Measurements from ENCODE around the gene ATP8A2.

Gene ATP8A2

GRCh38 chr13:25371875-25372283 lies at the start of gene ATP8A2:
Gene ATP8A2, plus strand, starts transcription at chr13:25371974. Its CDS starts 239 bp downstream, at chr13:25372213.
- no peak within 1 kb of the TSS for H3K27ac ChIP-seq
- TF ChIP-seq ZFX (IDR thresholded peaks at IDR 0.05) = no peak
- no peak for TF ChIP-seq CTCF (conservative IDR thresholded peaks at IDR 0.05)

GRCh38 chr13:25324100-25324499 lies 47.7 kb upstream of the ATP8A2 start:
- H3K27ac ChIP-seq = no peak overlapping the region

GRCh38 chr13:25329706-25330105 lies 42.1 kb upstream of the ATP8A2 start:
- no peak for TF ChIP-seq CTCF (conservative IDR thresholded peaks at IDR 0.05)
- no peak for TF ChIP-seq ZFX (IDR thresholded peaks at IDR 0.05)

More at GRCh38 chr13:25324100-25324499, 47.7 kb upstream of the ATP8A2 start:
- TF ChIP-seq CTCF (conservative IDR thresholded peaks at IDR 0.05) = no peak
- no peak for TF ChIP-seq ZFX (IDR thresholded peaks at IDR 0.05)

GRCh38 chr13:25330541-25330940 lies 41.2 kb upstream of the ATP8A2 start:
- H3K27ac ChIP-seq = no peak overlapping the region
- TF ChIP-seq CTCF (conservative IDR thresholded peaks at IDR 0.05) (no peak), ZFX (IDR thresholded peaks at IDR 0.05) (no peak)

More at GRCh38 chr13:25329706-25330105, 42.1 kb upstream of the ATP8A2 start:
- no peak overlapping the region for H3K27ac ChIP-seq

- no peak overlapping the region for H3K27ac ChIP-seq
- no peak for TF ChIP-seq ZFX (IDR thresholded peaks at IDR 0.05)
Measured at GRCh38 chr13:25335856-25336255, 35.9 kb upstream of the ATP8A2 start.

GRCh38 chr13:25345576-25345975 lies 26.2 kb upstream of the ATP8A2 start:
- TF ChIP-seq CTCF (conservative IDR thresholded peaks at IDR 0.05) (no peak), ZFX (IDR thresholded peaks at IDR 0.05) (no peak)
- H3K27ac ChIP-seq = no peak overlapping the region

GRCh38 chr13:25347151-25347550 lies 24.6 kb upstream of the ATP8A2 start:
- no peak overlapping the region for H3K27ac ChIP-seq
- TF ChIP-seq ZFX (IDR thresholded peaks at IDR 0.05) (no peak), CTCF (conservative IDR thresholded peaks at IDR 0.05) (no peak)

- TF ChIP-seq CTCF (conservative IDR thresholded peaks at IDR 0.05) = no peak
- no peak overlapping the region for H3K27ac ChIP-seq
Measured at GRCh38 chr13:25351404-25351803, 20.4 kb upstream of the ATP8A2 start.
